NT2/D1 (cell line): Measurements from ENCODE around the gene C10orf143.

Source experiments
- SUZ12 ChIP-seq: IDR thresholded peaks from 2 replicates; pipeline ENCODE4 v1.6.1; 2011; ENCODE audit not compliant: insufficient read length, insufficient read depth; ENCODE audit errors: extremely low read depth
- ZNF274 ChIP-seq: IDR thresholded peaks from 2 replicates; pipeline ENCODE4 v1.6.1; 2011; ENCODE audit warnings: mild to moderate bottlenecking, low read depth, low read length

GRCh38 chr10:130039141-130039540 lies 71.5 kb downstream of the C10orf143 start:
- TF ChIP-seq ZNF274, result no peak
- no peak for TF ChIP-seq SUZ12
